Measurements from ENCODE around the gene ADGRA1. TPM values are rescaled to one million over a fixed set of nuclear protein-coding genes. Genes with fewer than 3 reads are reported as not detected.
A peak's percentile ranks its signal among the peaks of the same experiment; 100 is the strongest.

ADGRA1 gene
- total RNA-seq, 4 donors from 2014 or later = under 0.01 TPM; not detected in 3

GRCh38 chr10:133040198-133040597 lies 47.5 kb upstream of the ADGRA1 start:
- no peak overlapping the region for H3K4me3 ChIP-seq
- H3K27me3 ChIP-seq = peaks cover 0 to 30% of the 10 kb centered on the region in 2 donors
- H3K9me3 ChIP-seq = no peaks in the 10 kb centered on the region
- no peaks in the 10 kb centered on the region for H3K36me3 ChIP-seq
- H3K27ac ChIP-seq = no peak overlapping the region
- peaks cover 0 to 5% (median 0%) of the 10 kb centered on the region in 4 donors for H3K4me1 ChIP-seq
- DNase-seq (ENCODE audit: low spot score in 2 of 2) = no peak
- WGBS, 2 donors = 62 to 64% methylated on average over 5 to 13 of the region's 13 CpGs
- no peak for TF ChIP-seq POLR2A (IDR thresholded peaks at IDR 0.05)
- TF ChIP-seq CTCF (IDR thresholded peaks at IDR 0.05) = no peak
- TF ChIP-seq EP300 (IDR thresholded peaks at IDR 0.05) = no peak

DNA sequence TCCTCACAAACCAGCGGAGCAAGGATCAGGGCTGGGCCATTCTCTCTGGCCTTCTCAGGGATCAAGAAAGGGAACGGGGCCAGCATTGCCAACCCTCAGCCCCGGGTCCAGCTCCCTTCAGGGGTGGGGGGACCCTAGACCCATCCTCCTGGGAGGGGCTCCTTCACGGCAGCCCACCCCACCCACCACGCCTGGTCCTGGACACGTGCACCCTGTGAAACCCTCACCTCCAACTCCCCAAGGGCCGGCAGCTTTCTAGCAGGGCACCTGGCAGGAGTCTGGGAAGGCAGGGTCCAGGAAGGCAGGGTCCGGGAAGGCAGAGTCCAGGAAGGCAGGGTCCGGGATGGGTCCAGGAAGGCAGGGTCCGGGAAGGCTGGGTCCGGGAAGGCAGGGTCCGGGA lies 46.6 kb upstream of the ADGRA1 start:
- H3K36me3 ChIP-seq = no peaks in the 10 kb centered on the region
- H3K4me1 ChIP-seq = peaks cover 0 to 5% (median 0%) of the 10 kb centered on the region in 4 donors
- H3K9me3 ChIP-seq = no peaks in the 10 kb centered on the region
- H3K27me3 ChIP-seq = peaks cover 0 to 30% of the 10 kb centered on the region in 2 donors
- DNase-seq (ENCODE audit: low spot score in 2 of 2) = no peak
- WGBS, 2 donors = 86% methylated on average over 8 to 12 of the region's 12 CpGs
- TF ChIP-seq EP300 (IDR thresholded peaks at IDR 0.05) (no peak), CTCF (IDR thresholded peaks at IDR 0.05) (no peak), POLR2A (IDR thresholded peaks at IDR 0.05) (no peak)
- no peak overlapping the region for H3K27ac ChIP-seq
- H3K4me3 ChIP-seq = no peak overlapping the region

DNA sequence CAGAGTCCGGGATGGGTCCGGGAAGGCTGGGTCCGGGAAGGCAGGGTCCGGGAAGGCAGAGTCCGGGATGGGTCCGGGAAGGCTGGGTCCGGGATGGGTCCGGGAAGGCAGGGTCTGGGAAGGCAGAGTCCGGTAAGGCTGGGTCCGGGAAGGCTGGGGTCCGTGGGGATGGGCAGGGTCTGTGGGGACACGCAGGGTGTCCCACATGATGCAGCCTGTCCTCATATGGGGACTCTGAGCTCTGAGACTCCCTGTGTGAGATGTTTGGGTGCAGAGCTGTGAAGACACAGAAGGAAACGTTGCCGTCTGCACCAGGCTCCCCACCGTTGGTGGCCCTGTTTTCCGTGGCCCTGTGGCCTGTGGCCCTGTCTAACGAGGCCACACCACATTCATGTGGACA lies 45.7 kb upstream of the ADGRA1 start:
- Histone ChIP-seq H3K4me1 (peaks cover 0 to 5% (median 0%) of the 10 kb centered on the region in 4 donors), H3K36me3 (no peaks in the 10 kb centered on the region), H3K9me3 (no peaks in the 10 kb centered on the region), H3K4me3 (no peak overlapping the region), H3K27me3 (peaks cover 0 to 27% of the 10 kb centered on the region in 2 donors), H3K27ac (no peak overlapping the region)
- TF ChIP-seq POLR2A (IDR thresholded peaks at IDR 0.05) (no peak), EP300 (IDR thresholded peaks at IDR 0.05) (no peak), CTCF (IDR thresholded peaks at IDR 0.05) (no peak)
- DNase-seq (ENCODE audit: low spot score in 2 of 2) = no peak
- WGBS, 2 donors = 86% methylated on average over 17 of the region's 17 CpGs

- 64 to 77% methylated on average over 16 to 18 of the region's 18 CpGs for WGBS, 2 donors
- no peaks in the 10 kb centered on the region for H3K36me3 ChIP-seq
- no peak overlapping the region for H3K4me3 ChIP-seq
- H3K27ac ChIP-seq = no peak overlapping the region
- peaks cover 0 to 27% of the 10 kb centered on the region in 2 donors for H3K27me3 ChIP-seq
- no peak for DNase-seq (ENCODE audit: low spot score in 2 of 2)
- H3K4me1 ChIP-seq = peaks cover 0 to 5% (median 0%) of the 10 kb centered on the region in 4 donors
- TF ChIP-seq CTCF (IDR thresholded peaks at IDR 0.05) (no peak), POLR2A (IDR thresholded peaks at IDR 0.05) (no peak), EP300 (IDR thresholded peaks at IDR 0.05) (no peak)
- H3K9me3 ChIP-seq = no peaks in the 10 kb centered on the region
These were observed 44.9 kb upstream of the ADGRA1 start for GRCh38 chr10:133042816-133043215.

DNA sequence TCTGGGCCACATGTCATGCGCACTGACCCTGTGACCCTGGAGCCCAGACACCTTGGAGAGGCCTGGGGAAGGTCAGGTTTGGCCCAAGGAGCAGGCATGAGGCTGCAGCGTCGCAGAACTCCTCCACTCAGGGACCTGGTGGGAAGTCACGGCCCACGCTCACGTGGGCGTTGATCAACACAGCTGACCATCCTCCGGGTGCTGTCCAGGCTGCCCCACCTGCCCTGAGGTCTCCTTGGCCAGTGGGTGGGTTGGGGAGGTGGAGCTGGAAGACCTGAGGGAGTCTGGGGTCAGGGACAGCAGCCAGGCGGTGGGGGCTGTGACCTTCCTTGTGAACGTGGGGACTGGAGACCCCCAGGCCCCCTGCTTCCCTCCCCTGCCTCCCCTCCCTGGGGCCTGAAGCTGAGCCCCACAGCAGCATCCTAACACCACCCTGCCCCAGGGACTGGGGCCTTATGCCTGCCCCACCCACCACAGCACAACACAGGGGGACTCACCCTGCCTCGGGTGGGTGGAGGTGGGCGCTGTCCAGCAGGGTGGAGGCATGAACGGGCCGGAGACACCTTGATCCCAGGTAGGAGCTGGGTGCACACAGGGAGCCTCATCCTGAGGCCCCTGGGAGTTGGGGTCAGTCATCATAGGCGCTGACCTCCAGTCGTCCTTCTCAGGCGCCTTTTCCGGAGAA lies 44.0 kb upstream of the ADGRA1 start:
- H3K4me3 ChIP-seq = no peak overlapping the region
- H3K4me1 ChIP-seq = peaks cover 0 to 5% (median 0%) of the 10 kb centered on the region in 4 donors
- TF ChIP-seq CTCF (IDR thresholded peaks at IDR 0.05) = no peak
- TF ChIP-seq EP300 (IDR thresholded peaks at IDR 0.05) = no peak
- no peak for TF ChIP-seq POLR2A (IDR thresholded peaks at IDR 0.05)
- no peak for DNase-seq (ENCODE audit: low spot score in 2 of 2)
- peak overlapping the region in 1 of 4 donors; percentile 44 for H3K27ac ChIP-seq
- H3K36me3 ChIP-seq = no peaks in the 10 kb centered on the region
- peaks cover 0 to 23% of the 10 kb centered on the region in 2 donors for H3K27me3 ChIP-seq
- 63 to 72% methylated on average over 13 of the region's 18 CpGs for WGBS, 2 donors
- no peaks in the 10 kb centered on the region for H3K9me3 ChIP-seq
